GM21447 (cell line): ENCODE data around the gene RBKS.

Experiments used
- ATAC-seq: cut with Tn5 transposase; IDR thresholded peaks from one replicate; pipeline ENCODE4 v1.9.1; 2021; ENCODE audit not compliant: unreplicated experiment

RBKS gene

GRCh38 chr2:27738349-27739057 is 151.7 kb downstream of the RBKS start:
- ATAC-seq, result no peak

DNA sequence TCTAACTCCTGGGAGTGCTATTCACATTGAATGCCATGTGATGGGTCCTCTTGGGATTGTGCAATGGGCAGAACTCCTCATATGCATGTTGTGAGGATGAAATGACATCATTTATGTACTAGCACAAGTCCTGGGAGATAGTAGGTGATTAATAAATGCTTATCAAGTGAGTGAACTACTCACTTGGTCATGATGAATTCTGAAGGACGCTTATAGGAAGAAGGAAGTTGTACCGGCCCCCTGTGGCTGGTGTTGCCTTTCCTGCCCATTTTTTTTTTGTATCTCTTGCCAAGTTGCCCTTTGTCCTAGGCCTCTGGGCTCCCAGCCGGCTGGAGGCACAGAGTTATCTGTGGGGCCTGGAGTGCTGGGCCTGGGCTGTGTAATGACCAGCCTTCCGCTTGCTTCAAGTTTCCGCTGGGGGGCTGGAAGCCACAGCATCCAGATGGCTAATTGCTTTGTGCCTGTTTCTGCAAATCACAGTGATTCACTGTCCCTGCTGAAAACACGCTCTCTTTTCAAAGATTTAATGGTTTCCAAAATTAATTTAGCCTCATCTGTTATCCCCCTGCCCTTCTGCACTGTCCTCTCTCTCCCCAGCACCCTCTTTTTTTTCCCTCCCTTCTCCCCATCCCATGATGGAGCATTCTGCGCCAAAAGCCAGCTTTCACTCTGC is 152.4 kb downstream of the RBKS start:
- no peak for ATAC-seq

GRCh38 chr2:27736890-27737204 is 153.3 kb downstream of the RBKS start:
- no peak for ATAC-seq

DNA sequence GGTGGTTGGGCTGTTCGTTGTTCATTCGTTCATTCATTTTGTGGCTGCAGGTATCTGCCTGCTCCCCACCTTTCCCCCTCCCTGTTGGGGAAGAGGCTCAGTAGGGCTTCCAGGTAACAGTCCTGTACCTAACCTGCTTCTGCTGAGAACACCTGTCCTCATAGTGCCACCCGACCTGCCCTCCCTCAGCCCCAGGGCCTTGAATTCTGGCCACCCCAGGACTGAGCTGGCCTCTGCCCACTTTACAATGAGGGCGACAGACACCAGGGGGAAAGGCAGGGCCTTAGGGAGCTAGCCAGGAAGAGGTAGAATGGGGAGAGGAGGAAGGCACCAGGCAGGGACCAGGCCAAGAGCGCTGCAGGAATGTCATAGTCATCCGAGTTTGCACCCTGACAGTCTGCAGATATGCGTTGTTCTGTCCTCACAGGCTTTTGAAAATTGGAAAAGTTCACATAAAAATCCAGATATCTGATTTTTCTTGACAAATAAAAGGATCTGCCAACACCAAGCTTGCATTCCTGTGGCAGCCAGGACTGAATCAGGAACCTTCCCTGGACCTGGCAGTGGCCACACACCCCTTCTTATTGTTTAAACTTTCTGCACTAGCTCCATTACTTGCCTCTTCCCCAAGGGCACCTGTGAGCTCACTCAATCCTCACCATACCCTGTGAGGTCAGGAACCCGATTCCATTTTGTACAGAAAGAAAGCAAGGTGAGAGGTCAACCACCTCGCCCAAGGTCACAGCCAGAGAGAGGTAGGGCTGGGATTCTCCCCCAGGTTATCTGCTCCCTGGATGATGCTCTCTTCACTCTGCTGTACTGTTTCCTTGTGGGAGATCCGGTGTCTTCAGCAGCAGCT is 153.9 kb downstream of the RBKS start:
- ATAC-seq, result no peak

DNA sequence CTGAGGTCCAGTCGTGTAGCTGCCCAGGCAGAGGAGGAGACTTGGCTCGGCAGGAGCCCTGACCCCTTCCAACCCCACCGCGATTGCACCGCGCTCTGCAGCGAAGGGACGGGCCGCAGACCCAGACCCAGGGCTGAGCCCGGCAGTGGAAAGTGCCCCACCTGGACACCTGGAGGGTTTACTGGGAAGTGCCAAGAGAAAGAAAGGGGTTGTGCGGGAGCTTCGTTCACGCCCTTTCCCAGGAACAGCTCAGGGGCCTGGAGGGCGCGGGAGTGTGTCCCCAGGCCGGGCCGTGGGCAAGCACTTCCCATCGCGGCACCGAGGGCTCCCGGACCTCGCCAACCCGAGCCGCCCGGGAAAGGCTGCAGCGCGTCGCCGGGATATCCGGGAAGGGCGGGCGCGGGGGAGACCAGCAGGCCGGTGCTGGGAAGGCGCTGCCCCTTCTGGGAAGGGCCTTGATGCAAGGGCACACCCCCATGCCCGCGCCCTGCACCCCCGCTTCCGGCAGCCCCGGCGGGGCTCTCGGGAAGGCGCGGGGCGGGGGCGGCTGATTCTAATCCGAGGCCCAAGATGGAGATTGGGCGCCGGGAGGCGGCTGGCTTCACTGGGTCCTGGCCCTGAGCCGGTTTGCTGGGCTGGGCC is 154.8 kb downstream of the RBKS start:
- no peak for ATAC-seq

DNA sequence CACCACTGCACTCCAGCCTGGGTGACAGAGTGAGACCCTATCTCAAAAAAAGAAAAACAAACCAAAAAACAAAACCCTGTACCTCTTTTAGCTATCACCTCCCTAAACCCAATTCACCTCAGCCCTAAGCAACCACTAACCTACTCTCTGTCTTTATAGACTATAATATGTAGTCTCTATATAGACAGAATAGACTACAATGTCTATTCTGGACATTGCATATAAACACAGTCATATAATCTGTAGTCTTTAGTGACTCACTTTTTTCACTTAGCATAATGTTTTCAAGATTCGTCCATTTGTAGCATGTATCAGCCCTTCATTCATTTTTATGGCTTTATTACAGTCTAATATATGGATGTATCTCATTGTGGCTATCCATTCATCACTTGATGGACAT is 155.9 kb downstream of the RBKS start:
- no peak for ATAC-seq
